ENCODE measurements around the gene CACNA1C.

CACNA1C gene

GRCh38 chr12:2654311-2654710, 601.5 kb downstream of the CACNA1C start:
- DNase-seq (no peak), ATAC-seq (ENCODE audit: insufficient read depth, low read depth) (no peak)
- Histone ChIP-seq H4K20me1 (ENCODE audit: insufficient read depth, low read length) (no peaks in the 10 kb centered on the region), H3K4me3 (ENCODE audit: low read depth in 1 of 2, low read length in 2 of 2) (no peak overlapping the region), H3K27me3 (ENCODE audit: insufficient read depth, low read length, poor library complexity) (no peaks in the 10 kb centered on the region), H3K9me3 (ENCODE audit: insufficient read depth, low read length, severe bottlenecking) (no peaks in the 10 kb centered on the region), H2AFZ (ENCODE audit: low read depth, low read length) (no peak overlapping the region), H3K79me2 (ENCODE audit: insufficient read depth, low read length) (no peaks in the 10 kb centered on the region), H3K27ac (ENCODE audit: low read length) (no peak overlapping the region), H3K36me3 (ENCODE audit: insufficient read depth, low read length) (no peaks in the 10 kb centered on the region), H3K9ac (ENCODE audit: low read depth, low read length) (no peak overlapping the region), H3K4me1 (ENCODE audit: insufficient read depth, low read length) (no peaks in the 10 kb centered on the region), H3K4me2 (ENCODE audit: insufficient read depth, low read length) (no peak overlapping the region)
- TF ChIP-seq CTCF (IDR thresholded peaks at IDR 0.05; ENCODE audit: borderline replicate concordance, extremely low read depth, low read length, poor library complexity, severe bottlenecking) (no peak), EZH2 (IDR thresholded peaks at IDR 0.05; ENCODE audit: borderline replicate concordance, low read depth, low read length, severe bottlenecking) (no peak)

- TF ChIP-seq CTCF (IDR thresholded peaks at IDR 0.05; ENCODE audit: borderline replicate concordance, extremely low read depth, low read length, poor library complexity, severe bottlenecking) (no peak), EZH2 (IDR thresholded peaks at IDR 0.05; ENCODE audit: borderline replicate concordance, low read depth, low read length, severe bottlenecking) (no peak)
- ATAC-seq (ENCODE audit: insufficient read depth, low read depth): no peak
- no peak for DNase-seq
Observed at GRCh38 chr12:2654741-2655140, 602.0 kb downstream of the CACNA1C start.

DNA sequence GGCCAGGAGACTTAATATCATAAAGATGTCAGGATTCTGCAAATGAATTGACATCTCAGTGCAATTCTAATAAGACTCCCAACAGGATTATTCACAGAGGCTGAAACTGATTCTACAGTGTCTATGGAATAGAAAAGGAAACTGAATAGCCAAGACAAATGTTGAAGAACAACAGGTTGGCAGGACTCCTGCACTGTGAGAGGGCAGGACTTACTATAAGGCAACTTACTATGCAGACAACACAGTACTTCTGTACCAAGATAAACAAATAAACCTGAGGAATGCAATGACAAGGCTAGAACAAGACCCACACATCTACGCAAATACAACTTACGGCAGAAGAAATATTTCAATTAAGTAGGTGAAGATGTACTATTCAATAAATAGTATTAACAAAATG, 609.7 kb downstream of the CACNA1C start:
- no peak overlapping the region for H3K27ac ChIP-seq (ENCODE audit: low read length)
- H3K36me3 ChIP-seq (ENCODE audit: insufficient read depth, low read length): no peaks in the 10 kb centered on the region
- H2AFZ ChIP-seq (ENCODE audit: low read depth, low read length): no peak overlapping the region
- no peak overlapping the region for H3K9ac ChIP-seq (ENCODE audit: low read depth, low read length)
- peaks cover 3% of the 10 kb centered on the region for H3K27me3 ChIP-seq (ENCODE audit: insufficient read depth, low read length, poor library complexity)
- no peaks in the 10 kb centered on the region for H3K9me3 ChIP-seq (ENCODE audit: insufficient read depth, low read length, severe bottlenecking)
- no peak for DNase-seq
- no peaks in the 10 kb centered on the region for H3K4me1 ChIP-seq (ENCODE audit: insufficient read depth, low read length)
- H3K4me3 ChIP-seq (ENCODE audit: low read depth in 1 of 2, low read length in 2 of 2): no peak overlapping the region
- TF ChIP-seq EZH2 (IDR thresholded peaks at IDR 0.05; ENCODE audit: borderline replicate concordance, low read depth, low read length, severe bottlenecking) (no peak), CTCF (IDR thresholded peaks at IDR 0.05; ENCODE audit: borderline replicate concordance, extremely low read depth, low read length, poor library complexity, severe bottlenecking) (no peak)
- no peak overlapping the region for H3K4me2 ChIP-seq (ENCODE audit: insufficient read depth, low read length)
- H3K79me2 ChIP-seq (ENCODE audit: insufficient read depth, low read length): no peaks in the 10 kb centered on the region
- ATAC-seq (ENCODE audit: insufficient read depth, low read depth): no peak
- no peaks in the 10 kb centered on the region for H4K20me1 ChIP-seq (ENCODE audit: insufficient read depth, low read length)

More at GRCh38 chr12:2654741-2655140, 602.0 kb downstream of the CACNA1C start:
- no peaks in the 10 kb centered on the region for H3K79me2 ChIP-seq (ENCODE audit: insufficient read depth, low read length)
- H3K27me3 ChIP-seq (ENCODE audit: insufficient read depth, low read length, poor library complexity): peaks cover under 1% of the 10 kb centered on the region
- no peak overlapping the region for H3K27ac ChIP-seq (ENCODE audit: low read length)
- H3K9me3 ChIP-seq (ENCODE audit: insufficient read depth, low read length, severe bottlenecking): no peaks in the 10 kb centered on the region
- H4K20me1 ChIP-seq (ENCODE audit: insufficient read depth, low read length): no peaks in the 10 kb centered on the region
- H3K9ac ChIP-seq (ENCODE audit: low read depth, low read length): no peak overlapping the region
- no peak overlapping the region for H3K4me3 ChIP-seq (ENCODE audit: low read depth in 1 of 2, low read length in 2 of 2)
- H2AFZ ChIP-seq (ENCODE audit: low read depth, low read length): no peak overlapping the region
- no peaks in the 10 kb centered on the region for H3K36me3 ChIP-seq (ENCODE audit: insufficient read depth, low read length)
- no peaks in the 10 kb centered on the region for H3K4me1 ChIP-seq (ENCODE audit: insufficient read depth, low read length)
- H3K4me2 ChIP-seq (ENCODE audit: insufficient read depth, low read length): no peak overlapping the region

All from DND-41 (cell line).